HPDE6-E6E7 (cell line): Measurements from ENCODE around the gene GPC6.

Experiments used
- DNase-seq: peaks from one replicate; pipeline ENCODE4 v3.0.0; 2011; ENCODE audit warnings: missing footprints; ENCODE audit errors: extremely low spot score

GPC6 gene

DNA sequence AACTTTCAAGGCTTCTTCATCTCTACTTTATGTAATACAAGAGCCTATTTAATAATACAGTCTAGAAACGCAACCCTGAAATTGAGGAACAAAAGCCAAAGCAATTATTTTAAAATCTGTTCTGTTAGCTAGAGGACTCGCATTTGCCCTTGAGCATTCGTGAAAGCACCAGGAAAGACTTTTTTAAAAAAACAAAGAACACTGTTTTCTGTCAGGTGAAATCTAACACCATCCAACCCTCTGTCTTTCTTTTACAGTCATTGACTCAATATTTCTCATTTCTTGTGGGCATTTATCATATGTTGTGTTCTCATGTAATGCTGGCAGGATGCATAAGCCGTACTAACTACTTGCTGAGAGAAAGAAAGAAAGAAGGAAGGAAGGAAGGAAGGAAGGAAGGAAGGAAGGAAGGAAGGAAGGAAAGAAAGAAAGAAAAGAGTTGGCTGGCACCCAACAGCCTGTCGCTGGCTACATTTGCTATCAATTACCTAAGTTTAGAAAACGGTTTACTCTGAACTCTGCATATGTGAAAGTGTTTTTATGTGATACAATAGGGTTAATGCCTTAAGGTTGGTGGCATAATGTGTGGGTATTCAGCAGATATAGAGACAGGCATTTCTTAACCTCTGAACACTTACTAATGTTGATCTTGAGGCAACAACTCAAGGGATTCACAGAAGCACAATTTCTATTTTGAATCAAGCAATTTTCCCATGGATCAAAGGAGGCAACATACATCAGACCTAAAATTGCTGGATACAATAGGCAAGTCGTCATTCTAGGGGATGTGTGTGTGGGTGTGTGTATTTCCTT lies 807.4 kb downstream of the GPC6 start:
- no peak for DNase-seq

DNA sequence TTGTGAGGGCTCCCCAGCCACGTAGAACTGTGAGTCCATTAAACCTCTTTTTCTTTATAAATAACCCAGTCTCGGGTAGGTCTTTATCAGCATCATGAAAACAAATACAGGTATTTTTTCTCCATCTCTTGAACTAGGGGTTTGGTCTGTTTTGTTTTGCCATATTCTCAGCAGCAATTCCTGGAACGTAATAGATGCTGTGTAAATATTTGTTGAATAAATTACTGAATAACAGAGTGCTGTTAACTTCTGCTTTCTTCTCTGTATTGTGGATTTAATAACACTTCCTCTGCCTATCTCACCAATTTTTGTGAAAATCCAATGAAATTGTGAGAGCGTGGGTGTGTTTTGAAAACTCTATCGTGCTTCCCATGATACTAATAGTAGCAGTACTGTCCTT lies 823.4 kb downstream of the GPC6 start:
- no peak for DNase-seq

DNA sequence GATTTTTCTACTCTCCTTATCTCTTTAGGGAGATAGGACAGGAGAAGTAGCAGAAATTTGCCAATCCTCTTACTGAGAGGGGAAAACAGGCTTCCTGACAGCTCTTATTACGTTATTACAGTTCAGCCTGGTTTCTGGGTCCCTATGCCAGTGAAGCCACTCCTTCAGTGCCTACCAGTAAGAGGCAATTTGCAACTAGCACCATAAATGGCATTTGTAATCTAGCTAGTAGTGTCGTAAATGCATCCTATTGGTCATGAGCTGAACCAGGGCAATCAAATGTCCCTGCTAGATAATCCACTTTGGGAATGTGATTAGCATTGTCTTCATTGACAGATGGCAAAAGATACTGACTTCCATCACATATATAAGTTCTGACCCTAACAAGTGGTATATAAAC lies 824.1 kb downstream of the GPC6 start:
- DNase-seq: no peak

DNA sequence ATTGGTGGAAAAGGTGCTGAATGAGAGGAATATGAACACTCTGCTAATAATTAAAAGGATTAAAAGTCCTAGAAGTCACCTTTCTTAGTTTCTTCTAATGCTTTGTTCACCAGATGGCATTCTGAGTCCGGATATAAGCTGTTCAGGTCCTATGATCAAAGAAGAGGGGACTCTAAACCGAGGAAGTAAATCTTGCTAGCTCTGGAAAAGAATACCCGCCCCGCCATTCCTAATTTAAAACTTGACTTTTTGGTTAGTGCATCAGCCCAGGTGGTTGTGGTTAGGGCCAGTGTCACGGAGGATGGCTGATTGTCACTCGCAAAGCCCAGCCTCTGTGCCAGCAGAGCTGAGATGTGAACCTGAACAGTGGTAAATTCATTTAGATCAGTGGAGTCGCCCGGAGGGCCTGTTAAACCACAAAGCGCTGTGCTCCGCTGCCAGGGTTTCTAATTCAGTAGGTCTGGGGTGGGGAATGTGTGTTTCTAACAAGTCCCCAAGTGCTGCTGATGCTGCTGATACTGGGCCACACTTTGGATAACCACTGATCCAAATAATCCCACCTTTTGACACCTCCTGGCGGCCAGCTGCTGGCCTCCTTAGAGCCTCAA lies 827.5 kb downstream of the GPC6 start:
- DNase-seq: no peak

DNA sequence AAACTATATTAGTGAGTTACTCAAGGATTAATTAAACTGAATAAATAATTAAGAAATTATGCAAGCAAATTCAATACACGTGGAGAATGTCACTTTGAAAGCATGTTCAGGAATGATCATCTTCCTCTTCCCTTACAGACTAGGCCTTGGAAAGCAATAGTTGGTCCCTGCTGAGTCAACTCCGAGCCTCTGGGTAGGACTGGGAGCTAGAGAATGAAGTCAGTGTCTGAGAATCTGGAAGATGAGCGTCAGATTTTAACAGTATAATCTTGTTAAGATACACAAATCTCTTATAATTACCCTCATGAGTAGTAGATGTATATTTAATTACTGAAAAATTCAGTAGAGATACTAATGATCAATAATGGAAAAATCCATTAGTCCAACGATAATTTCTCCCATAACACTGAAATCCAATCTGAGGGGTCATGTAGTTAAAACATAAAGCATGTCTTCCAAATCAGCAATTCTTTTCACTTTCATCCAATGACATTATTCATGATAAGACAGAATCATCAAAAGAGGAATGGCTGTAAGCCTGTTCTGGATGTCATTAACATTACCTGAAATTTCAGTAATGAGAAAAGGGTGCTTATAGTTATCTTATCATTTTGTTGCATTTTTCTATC lies 829.9 kb downstream of the GPC6 start:
- DNase-seq: no peak

DNA sequence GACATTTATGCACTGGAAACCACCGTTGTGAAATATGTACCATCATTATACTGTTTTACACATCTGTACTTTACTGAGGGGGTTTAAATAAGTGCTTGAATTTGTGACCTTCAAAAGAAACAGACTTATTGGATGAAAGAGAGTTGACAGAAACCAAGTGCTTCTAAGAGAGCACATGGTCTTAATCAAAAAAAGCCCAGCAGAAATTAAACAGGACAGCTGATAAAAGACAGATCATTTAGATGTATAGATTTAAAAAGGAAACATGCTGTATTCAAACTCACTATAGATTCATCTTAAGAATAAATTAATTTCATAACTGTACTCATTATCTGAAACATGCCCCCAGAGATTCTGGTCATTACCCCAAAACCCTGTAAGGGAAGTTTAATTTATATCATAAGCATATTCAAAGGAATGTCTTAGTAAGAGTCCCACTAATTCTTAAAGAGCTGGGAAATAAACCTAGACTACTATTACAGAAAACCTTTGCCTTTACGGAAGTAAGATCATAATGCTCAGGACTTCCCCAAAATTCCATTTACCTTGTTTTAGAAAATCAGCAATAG lies 831.1 kb downstream of the GPC6 start:
- DNase-seq: no peak

DNA sequence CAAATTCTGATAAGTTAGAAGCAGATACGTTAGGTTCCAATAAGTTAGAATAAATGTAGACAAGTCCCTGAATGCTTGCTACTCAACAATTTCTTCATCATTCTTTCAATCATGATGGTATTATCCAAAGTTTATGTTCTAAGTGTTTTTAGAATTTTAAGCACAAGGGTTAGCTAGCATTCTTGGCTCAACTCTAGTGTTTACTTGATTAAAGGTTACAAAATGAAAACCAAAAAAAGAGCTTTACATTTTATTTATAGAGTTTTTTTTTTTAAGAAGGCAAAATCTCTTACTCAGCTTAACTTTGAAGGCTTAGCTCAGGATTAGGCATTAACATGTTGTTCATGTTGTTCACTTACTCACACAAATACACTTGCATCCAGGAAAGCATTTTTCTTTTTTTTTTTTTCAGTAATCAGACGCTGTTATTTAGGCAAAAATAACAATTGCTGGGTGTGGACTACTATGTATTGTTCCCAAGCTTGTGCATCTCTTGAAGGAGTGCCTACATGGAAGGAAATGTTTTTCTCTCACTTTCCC lies 832.3 kb downstream of the GPC6 start:
- DNase-seq: no peak

DNA sequence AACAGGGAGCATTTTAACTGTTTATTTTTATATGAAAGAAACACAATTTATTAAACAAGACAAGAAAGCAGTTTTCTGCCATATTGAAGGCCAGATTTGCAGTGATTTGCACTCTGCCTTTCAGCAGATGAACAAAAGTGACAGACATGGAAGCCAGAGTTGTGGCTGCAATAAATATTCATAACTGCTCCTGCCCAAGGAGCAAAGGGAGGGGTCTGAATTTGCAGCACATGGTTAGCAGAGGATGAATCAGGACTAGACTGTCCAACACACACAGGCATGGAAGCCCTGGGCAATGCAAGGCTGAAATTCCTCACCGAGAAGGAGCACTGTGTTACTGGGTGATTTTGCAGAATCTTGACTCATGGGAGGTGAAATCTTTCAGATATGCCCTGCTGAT lies 834.7 kb downstream of the GPC6 start:
- no peak for DNase-seq

DNA sequence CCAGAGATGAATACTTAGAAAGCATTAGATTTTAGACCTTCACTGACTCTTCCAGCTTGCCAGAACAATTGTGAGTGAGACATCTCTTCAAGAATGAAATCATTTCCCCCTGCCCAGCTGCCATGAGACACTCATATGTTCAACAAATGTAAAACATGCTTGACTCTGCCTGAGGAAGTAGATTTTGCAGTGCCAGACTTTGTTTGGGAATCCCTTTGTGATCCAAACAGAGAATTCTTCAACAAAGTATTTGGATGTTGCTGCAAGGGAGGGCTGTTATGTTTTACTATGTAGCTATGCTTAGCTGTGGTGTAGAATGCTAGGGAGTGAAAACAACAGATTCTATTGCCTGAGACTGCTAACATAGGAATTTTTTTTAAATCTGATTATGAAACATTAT lies 836.5 kb downstream of the GPC6 start:
- DNase-seq: no peak

DNA sequence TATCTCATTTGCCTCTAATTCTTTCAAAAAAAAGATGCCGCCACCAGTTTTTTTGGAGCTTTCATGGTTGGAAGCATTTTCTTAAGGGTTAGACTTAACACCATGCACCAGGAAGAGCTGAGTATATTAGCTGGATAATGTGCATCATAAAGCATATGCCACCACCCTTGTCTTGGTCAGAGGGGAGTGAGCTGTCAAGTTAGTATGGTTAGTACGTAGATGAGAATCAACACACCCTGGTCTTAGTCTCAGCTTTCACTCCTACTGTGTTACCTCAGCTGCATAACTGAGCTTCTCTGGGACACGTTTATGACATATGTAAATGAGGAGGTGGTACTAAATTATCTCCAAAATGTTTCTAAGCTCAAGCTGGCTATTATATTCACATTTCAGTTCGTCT lies 837.2 kb downstream of the GPC6 start:
- DNase-seq: no peak

DNA sequence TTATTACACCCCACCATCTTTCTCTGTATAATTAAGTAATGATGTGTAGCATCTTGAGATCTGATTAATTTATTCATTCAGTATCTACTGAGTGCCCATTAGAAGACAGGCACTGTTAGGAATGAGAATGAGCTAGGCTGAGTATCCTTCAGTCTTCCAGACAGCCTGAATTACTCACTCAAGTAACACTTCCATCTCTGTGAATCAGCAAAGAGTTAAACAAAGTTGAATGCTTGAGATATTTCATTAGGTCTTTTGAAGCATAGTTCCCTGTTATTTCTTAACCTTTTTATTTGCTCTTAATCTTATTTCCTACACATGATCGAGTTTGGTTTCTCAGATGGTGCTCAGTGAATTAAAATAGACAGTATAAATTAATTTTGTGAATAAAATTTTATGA lies 839.1 kb downstream of the GPC6 start:
- DNase-seq: no peak

DNA sequence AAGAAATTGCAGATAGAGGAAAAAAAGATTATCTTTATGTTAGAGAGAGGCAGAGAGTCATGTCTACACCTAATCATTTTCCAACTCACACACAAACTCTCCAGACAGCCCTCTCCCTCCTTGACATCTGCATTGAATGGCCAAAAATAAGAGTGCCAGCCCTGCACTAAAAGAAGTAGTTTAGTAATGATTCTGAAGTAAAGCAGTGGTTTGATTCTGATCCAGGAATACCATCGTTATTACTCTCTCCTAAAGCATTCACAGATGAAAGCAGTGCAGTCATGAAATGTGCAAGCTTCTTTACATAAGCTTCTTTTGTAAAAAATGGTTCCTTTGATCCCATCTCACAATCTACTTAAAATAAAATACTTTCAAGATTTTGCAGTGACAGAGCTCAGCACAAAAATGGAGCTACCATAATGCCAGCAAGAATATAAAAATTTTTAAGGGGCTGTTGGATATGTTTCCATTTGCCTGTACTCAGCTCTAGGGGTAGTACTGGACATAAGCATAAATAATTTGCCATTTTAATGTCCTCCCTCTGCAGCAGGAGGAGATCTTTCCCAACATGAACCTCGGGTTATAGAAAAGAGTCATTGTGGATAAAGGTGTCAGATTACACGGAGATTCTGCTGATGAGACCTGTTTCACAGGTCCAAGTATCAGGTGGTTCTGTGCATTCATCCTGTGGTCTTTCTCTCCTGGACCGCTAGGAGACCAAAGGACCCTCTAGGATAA lies 846.6 kb downstream of the GPC6 start:
- DNase-seq: no peak

DNA sequence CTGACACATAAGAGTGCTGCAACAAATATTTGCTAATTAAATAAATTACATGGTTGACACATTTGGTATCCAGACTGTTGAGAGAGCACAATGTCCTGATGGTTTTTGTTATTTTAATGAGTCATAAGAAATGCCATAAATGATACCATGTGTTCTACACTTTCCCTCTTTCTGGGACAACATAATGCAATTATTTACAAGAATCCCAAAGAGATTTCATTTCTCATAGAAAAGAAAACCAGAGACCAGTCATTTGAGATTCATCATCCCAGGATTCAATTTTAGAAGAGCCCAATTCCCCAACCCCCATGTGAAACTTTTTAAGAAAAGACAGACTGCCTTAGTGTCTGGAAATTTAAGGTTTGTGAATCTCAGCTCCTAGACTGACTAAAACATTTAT lies 853.3 kb downstream of the GPC6 start:
- DNase-seq: no peak

DNA sequence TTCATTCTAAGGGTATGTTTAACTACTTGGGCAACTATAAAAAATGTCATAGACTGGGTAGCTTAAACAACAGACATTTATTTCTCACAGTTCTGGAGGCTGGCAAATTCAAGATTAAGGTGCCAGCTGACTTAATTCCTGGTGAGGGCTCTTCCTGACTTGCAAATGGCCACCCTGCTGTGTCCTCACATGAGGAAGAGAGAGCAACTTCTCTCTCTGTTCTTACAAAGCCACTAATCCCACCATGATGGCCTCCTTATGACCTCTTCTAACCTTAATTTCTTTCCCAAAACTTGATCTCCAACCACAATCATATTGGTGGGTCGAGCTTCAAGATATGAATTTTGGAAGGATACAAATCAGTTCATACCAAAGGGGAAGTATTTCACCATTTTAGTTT lies 853.9 kb downstream of the GPC6 start:
- no peak for DNase-seq

DNA sequence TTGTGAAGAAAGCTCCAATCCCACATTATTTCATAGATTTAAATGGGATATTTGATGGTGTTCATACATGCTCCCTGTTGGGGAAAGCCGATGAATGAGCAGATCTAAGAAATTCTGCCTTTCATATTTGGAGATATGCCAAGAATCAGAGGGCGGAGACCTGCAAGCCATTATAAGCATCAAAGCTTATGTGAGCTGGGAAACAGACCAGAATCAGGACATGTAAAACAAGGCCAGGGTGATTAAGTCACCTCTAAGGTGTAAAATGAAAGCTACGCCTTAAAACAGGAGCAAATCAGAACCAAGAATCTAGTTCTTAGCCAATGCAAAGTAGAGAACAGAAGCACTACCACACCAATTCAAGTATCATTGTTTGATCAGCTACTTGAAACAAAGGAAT lies 860.5 kb downstream of the GPC6 start:
- no peak for DNase-seq

DNA sequence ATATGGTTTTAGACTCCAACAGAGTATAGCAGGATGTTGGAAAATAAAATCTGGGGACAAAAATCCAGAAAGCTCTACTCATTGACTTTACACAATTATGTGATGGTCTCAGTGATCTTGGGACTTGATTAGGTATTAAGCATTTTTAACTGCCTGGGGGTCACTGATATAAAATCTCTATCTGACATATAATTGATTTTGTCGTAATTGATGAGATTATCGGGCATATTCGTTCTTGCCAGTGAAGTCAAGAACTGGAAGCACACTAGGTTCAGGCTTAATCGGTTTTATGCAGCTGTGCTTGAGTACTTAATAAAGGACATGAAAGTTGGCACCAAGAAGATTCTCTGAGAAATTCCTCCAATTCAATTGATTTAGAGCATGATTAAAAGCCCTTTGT lies 862.1 kb downstream of the GPC6 start:
- DNase-seq: no peak

DNA sequence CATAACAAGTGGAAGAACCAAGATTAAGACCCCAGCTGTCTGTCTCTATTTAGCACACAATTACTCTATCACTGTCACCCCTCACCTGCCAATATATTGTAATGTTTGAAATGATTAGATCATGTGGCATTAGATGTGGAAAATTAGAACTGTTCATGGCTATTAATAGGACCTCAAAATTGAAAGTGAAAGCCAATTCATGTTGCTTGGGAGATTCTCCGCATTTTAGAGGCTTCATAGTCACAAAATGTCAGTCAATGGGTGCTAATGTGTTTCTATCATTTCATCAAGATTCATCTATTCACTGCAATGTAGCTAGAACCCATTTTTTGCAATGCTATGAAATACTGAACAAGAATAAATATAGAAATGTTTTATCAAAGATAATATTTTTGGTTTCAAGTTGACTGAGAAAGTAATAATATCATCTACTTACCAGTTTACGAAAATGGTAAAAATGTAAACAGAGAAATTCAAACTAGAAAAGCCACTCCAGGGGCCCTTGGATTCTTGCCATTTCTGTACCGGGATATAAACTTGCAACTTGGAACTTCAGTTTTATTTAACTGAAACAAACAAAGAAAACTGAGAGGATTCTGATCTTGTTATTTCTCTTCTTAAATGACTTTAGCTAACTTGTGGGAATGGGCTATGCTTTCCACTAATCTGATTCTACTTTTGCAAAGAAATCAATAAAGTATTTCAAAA lies 864.3 kb downstream of the GPC6 start:
- no peak for DNase-seq

DNA sequence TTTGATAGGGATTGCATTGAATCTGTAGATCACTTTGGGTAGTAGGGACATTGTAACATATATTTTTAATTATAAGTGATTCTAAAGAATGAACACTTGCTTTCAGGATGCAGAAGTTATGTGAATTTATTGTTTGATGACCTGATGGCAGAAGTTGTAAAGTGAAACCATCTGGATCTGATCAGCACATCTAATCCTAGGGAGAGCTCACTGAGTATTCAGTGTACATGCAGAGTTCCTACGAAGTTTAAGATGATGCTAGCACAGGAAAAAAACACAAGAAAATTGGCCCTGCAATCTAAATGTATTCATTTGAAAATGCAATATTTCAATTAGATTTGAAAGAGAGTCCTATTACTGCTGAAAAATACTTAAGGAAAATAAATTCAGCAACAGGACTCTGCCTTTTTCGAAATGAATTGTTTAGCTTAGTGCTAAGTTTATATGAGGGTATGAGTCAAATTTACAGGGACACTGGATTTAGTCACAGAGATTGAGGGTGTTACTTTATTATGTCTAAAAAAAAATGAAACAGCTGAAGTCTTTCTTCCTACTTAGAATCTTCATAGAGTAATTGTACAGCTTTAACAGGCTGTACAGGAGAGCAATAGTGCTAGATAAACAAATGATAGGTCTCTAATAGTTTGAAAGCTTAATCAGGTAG lies 867.2 kb downstream of the GPC6 start:
- DNase-seq: no peak

DNA sequence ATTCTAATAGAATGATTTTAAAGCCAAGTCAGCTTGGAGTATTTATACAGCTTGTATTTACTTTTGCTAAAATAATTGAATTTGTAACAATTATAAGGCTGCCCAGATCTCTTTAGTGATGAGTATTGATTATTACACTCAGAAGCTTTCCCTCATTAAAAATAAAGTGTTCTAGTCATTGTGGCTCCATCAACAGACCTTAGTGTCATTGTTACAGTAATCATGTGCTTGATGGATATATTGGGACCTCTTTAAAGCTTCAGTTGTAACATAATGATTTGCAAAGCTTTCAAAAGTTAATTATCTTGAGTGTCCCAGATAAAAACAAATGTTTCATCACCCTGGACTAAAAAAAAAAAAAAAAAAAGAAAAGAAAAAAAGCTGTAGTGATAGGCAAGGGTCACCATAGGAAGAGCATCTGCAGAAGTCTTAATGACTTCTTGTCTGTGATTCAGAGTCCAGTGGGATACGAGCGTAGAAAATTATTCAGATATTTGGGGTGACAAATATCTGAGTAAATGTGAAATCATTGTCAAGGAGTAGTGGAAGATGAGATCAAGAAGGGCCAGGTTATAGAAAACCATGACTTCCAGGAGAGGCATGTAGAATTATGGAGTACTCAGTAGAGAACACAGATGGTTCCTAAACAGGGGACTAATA lies 883.2 kb downstream of the GPC6 start:
- DNase-seq: no peak

DNA sequence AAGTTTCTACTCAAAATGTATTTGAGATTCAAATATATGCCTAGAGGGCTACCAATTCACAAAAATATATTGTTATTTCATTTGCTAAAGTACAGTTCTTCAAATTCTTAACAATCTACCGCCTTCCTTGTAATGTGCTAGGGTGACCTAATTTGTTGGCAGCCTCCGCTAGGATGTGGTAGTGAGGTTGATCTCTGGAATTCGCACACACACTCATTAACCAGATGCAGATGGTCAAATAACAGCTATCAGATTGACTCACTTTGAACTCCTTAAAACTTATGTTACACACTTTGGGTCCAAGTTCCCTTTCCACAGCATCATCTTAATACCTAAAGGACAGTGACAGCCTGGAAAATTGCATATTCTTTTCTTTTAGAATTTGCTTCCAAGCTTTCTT lies 885.6 kb downstream of the GPC6 start:
- no peak for DNase-seq
